Measurements from ENCODE around the gene FERMT3. TPM values are rescaled to one million over a fixed set of nuclear protein-coding genes. Genes with fewer than 3 reads are reported as not detected.

FERMT3 gene
- total and polyA plus RNA-seq, 2 of the 13 experiments (the other 11 are each of a cell fraction or from before 2014, with no cell fraction given): 0.29 TPM; not detected in 1

DNA sequence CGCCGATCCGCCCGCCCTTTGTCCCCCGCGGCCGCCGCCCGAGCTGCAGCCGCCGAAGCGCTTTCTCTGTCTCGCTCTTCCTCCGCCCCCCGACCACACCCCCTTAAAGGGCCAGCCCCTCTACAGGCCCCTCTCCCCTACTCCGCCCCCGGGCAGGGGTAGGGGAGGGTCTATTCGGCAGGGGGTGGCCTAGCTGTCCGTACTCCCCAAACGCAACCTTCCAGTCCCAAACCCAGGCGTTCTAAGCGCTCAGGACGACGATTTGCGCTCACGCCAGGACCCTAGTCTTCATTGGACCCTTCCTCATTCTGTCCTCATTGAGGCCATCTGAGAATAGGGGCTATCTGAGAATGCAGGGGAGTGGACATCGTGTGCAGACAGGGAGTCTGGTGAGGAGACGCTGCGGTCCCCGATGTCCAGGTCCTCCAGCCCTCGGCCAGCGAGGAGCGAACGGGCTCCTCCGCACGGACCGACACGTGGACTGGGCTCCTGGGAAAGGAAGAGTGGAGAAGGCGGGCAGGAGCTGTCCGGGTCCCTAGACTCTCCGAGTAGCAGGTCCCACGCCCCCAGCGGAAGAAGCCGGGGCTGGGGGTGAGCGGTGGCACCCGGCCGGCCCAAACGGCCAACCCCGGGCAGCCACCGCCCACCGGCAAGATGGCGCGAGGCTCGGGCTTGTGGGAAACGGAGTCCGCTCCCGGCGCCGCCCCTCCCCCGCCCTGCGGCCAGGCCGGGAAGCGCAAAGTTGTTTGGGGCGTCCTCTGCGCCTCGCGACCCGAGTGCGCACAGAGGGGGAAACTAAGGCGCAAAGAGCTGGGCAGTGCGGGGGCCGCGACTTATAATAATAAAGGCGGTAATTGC is 40.6 kb downstream of the FERMT3 start, which contains the start of gene PPP1R14B (continued):
- TF ChIP-seq, protein P1, sequence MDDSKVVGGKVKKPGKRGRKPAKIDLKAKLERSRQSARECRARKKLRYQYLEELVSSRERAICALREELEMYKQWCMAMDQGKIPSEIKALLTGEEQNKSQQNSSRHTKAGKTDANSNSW (CRISPR knock-in tag; IDR thresholded peaks at IDR 0.05; ENCODE audit: borderline replicate concordance): no peak
- TF ChIP-seq FOXA3 (CRISPR knock-in tag; IDR thresholded peaks at IDR 0.05): no peak
- TF ChIP-seq ZBTB14 (CRISPR knock-in tag; IDR thresholded peaks at IDR 0.05): no peak
- TF ChIP-seq AGO1 (IDR thresholded peaks at IDR 0.05; ENCODE audit: low read depth, low read length, poor library complexity, severe bottlenecking): no peak
- no peak for TF ChIP-seq ZNF484 (CRISPR knock-in tag; IDR thresholded peaks at IDR 0.05; ENCODE audit: borderline replicate concordance, low read depth)
- 0 out of 2 replicates have a peak, but pooled peaks have one; percentile 63 for TF ChIP-seq TOPORS (CRISPR knock-in tag; IDR thresholded peaks at IDR 0.05)
- TF ChIP-seq ZNF629 (CRISPR knock-in tag; conservative IDR thresholded peaks at IDR 0.05): peak; percentile 77
- TF ChIP-seq SP5 (CRISPR knock-in tag; IDR thresholded peaks at IDR 0.05; ENCODE audit: borderline replicate concordance, low read depth): peak; percentile 67
- TF ChIP-seq HES4 (CRISPR knock-in tag; IDR thresholded peaks at IDR 0.05; ENCODE audit: borderline replicate concordance): no peak
- TF ChIP-seq ZNF383 (CRISPR knock-in tag; IDR thresholded peaks at IDR 0.05; ENCODE audit: borderline replicate concordance): no peak
- peak; percentile 87 for TF ChIP-seq MYC (CRISPR knock-in tag; IDR thresholded peaks at IDR 0.05; ENCODE audit: borderline replicate concordance)
- TF ChIP-seq ZNF746 (CRISPR knock-in tag; IDR thresholded peaks at IDR 0.05): peak; percentile 53; the same call in 1 of the 2 replicates
- no peak; the same call in none of the 2 replicates for TF ChIP-seq CREM (IDR thresholded peaks at IDR 0.05)
- TF ChIP-seq CREM (CRISPR knock-in tag; IDR thresholded peaks at IDR 0.05): no peak
- TF ChIP-seq HNRNPL (IDR thresholded peaks at IDR 0.05; ENCODE audit: low read depth, low read length): 0 out of 2 replicates have a peak, but pooled peaks have one; percentile 35
- no peak for TF ChIP-seq ZNF7 (CRISPR knock-in tag; IDR thresholded peaks at IDR 0.05)
- TF ChIP-seq JUND (CRISPR knock-in tag; IDR thresholded peaks at IDR 0.05): no peak
- TF ChIP-seq ZNF562 (CRISPR knock-in tag; IDR thresholded peaks at IDR 0.05; ENCODE audit: borderline replicate concordance): no peak
- peak; percentile 42; the same call in 1 of the 2 replicates for TF ChIP-seq SUZ12 (IDR thresholded peaks at IDR 0.05; ENCODE audit: low read depth, low read length)
- no peak for TF ChIP-seq MBNL3 (CRISPR knock-in tag; conservative IDR thresholded peaks at IDR 0.05)
- TF ChIP-seq ZNF121 (CRISPR knock-in tag; IDR thresholded peaks at IDR 0.05): no peak
- TF ChIP-seq MATR3 (CRISPR knock-in tag; IDR thresholded peaks at IDR 0.05): no peak
